ENCODE data around the gene SUSD1.
"Not testable (repeated sequence)": the region's sequence is repeated elsewhere in the genome, so short reads cannot be mapped to it uniquely, and the experiment has no call there.

DNA sequence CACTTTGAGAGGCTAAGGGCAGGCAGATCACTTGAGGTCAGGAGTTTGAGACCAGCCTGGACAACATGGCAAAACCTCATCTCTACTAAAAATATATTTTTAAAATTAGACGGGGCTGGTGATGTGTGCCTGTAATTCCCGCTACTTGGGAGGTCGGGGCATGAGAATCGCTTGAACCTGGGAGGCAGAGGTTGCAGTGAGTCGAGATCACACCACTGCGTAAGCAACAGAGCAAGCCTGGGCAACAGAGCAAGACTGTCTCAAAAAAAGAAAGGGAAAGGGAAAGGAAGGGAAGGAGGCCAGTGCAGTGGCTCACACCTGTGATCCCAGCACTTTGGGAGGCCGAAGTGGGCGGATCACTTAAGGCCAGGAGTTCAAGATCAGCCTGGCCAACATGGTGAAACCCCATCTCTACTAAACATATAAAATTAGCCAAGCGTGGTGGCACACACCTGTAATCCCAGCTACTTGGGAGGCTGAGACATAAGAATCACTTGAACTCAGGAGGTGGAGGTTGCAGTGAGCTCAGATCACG is 101.4 kb downstream of the SUSD1 start:
- not testable (repeated sequence) for TF ChIP-seq CTCF, POLR2A (IDR thresholded peaks at IDR 0.05)

Measured in lower leg skin (tissue), 3 donors.